ENCODE results near the gene SMYD3. TPM values are rescaled to one million over a fixed set of nuclear protein-coding genes. Genes with fewer than 3 reads are reported as not detected.

The SMYD3 gene
- total RNA-seq, 1 experiment from 2014 or later = 29.6 TPM

GRCh38 chr1:246550402-246550801 lies 43.3 kb upstream of the SMYD3 start:
- Histone ChIP-seq H3K27me3 (ENCODE audit: insufficient read depth, low read depth) (no peaks in the 10 kb centered on the region), H3K9me2 (ENCODE audit: insufficient read depth) (no peaks in the 10 kb centered on the region), H3K4me1 (replicated peaks; ENCODE audit: insufficient read depth) (no peaks in the 10 kb centered on the region), H3K4me3 (no peak overlapping the region), H3F3A (ENCODE audit: insufficient read depth, low read depth) (no peaks in the 10 kb centered on the region), H4K20me1 (ENCODE audit: insufficient read depth) (no peaks in the 10 kb centered on the region; the same call in 1 of the 2 replicates), H2AFZ (no peak overlapping the region), H3K9me3 (ENCODE audit: insufficient read depth, low read depth) (no peaks in the 10 kb centered on the region), H3K27ac (no peak overlapping the region), H3K4me2 (no peak overlapping the region), H3K36me3 (ENCODE audit: low read depth) (peaks cover 5% of the 10 kb centered on the region; the same call in 1 of the 2 replicates), H3K79me2 (ENCODE audit: low read depth) (0 out of 2 replicates have a peak, but pooled peaks cover 2% of the 10 kb centered on the region)
- no peak for DNase-seq
- no TSS peak for BruUV-seq (replicated peaks)
- TF ChIP-seq CTCF (conservative IDR thresholded peaks at IDR 0.05) = no peak
- no peak for TF ChIP-seq EZH2 (IDR thresholded peaks at IDR 0.05; ENCODE audit: low read depth)
- intact Hi-C loops (cut with micrococcal nuclease; ENCODE audit: unreplicated experiment) = no loop called here
- ChIA-PET POLR2A (ENCODE audit: unreplicated experiment) (no interaction called here), CTCF (no interaction called here)

- no peaks in the 10 kb centered on the region for H3K27me3 ChIP-seq (ENCODE audit: insufficient read depth, low read depth)
- no peak overlapping the region for H3K4me2 ChIP-seq
- H2AFZ ChIP-seq = no peak overlapping the region
- H3F3A ChIP-seq (ENCODE audit: insufficient read depth, low read depth) = no peaks in the 10 kb centered on the region
- CTCF ChIA-PET = no interaction called here
- H3K27ac ChIP-seq = no peak overlapping the region
- no peak for DNase-seq
- no peak overlapping the region for H3K4me3 ChIP-seq
- H3K9me3 ChIP-seq (ENCODE audit: insufficient read depth, low read depth) = no peaks in the 10 kb centered on the region
- intact Hi-C loops (cut with micrococcal nuclease; ENCODE audit: unreplicated experiment) = no loop called here
- no peaks in the 10 kb centered on the region; the same call in 1 of the 2 replicates for H4K20me1 ChIP-seq (ENCODE audit: insufficient read depth)
- no peaks in the 10 kb centered on the region for H3K9me2 ChIP-seq (ENCODE audit: insufficient read depth)
- peaks cover 5% of the 10 kb centered on the region; the same call in 1 of the 2 replicates for H3K36me3 ChIP-seq (ENCODE audit: low read depth)
- POLR2A ChIA-PET (ENCODE audit: unreplicated experiment) = no interaction called here
- no TSS peak for BruUV-seq (replicated peaks)
- TF ChIP-seq EZH2 (IDR thresholded peaks at IDR 0.05; ENCODE audit: low read depth) (no peak), CTCF (conservative IDR thresholded peaks at IDR 0.05) (no peak)
- H3K79me2 ChIP-seq (ENCODE audit: low read depth) = 0 out of 2 replicates have a peak, but pooled peaks cover 2% of the 10 kb centered on the region
- H3K4me1 ChIP-seq (replicated peaks; ENCODE audit: insufficient read depth) = no peaks in the 10 kb centered on the region
These were observed 42.6 kb upstream of the SMYD3 start for GRCh38 chr1:246549665-246550064.

GRCh38 chr1:246544001-246544400 lies 36.9 kb upstream of the SMYD3 start:
- H3F3A ChIP-seq (ENCODE audit: insufficient read depth, low read depth) = no peaks in the 10 kb centered on the region
- BruUV-seq (replicated peaks) = no TSS peak
- no peaks in the 10 kb centered on the region for H3K4me1 ChIP-seq (replicated peaks; ENCODE audit: insufficient read depth)
- no peaks in the 10 kb centered on the region for H3K9me2 ChIP-seq (ENCODE audit: insufficient read depth)
- H4K20me1 ChIP-seq (ENCODE audit: insufficient read depth) = no peaks in the 10 kb centered on the region; the same call in 1 of the 2 replicates
- no peak overlapping the region for H3K27ac ChIP-seq
- intact Hi-C loops (cut with micrococcal nuclease; ENCODE audit: unreplicated experiment) = no loop called here
- no peaks in the 10 kb centered on the region for H3K27me3 ChIP-seq (ENCODE audit: insufficient read depth, low read depth)
- no peaks in the 10 kb centered on the region for H3K9me3 ChIP-seq (ENCODE audit: insufficient read depth, low read depth)
- POLR2A ChIA-PET (ENCODE audit: unreplicated experiment) = interaction anchor here (0.6 kb wide), 1 partner anchor 72 kb away, joined by 4 read pairs; no protein-coding TSS in a partner anchor
- no peak overlapping the region for H3K4me3 ChIP-seq
- H2AFZ ChIP-seq = no peak overlapping the region
- TF ChIP-seq CTCF (conservative IDR thresholded peaks at IDR 0.05) = no peak
- TF ChIP-seq EZH2 (IDR thresholded peaks at IDR 0.05; ENCODE audit: low read depth) = no peak
- peaks cover 5% of the 10 kb centered on the region; the same call in 1 of the 2 replicates for H3K36me3 ChIP-seq (ENCODE audit: low read depth)
- CTCF ChIA-PET = no interaction called here
- no peaks in the 10 kb centered on the region for H3K79me2 ChIP-seq (ENCODE audit: low read depth)
- no peak overlapping the region for H3K4me2 ChIP-seq
- no peak for DNase-seq
